KMS-11 (cell line): ENCODE data around the gene WASF3.

Experiments
- H2AFZ ChIP-seq: fragments of 200-600 bp; sonication (generic); 2 replicates; pipeline ENCODE4 v1.6.1; 2016; ENCODE audit warnings: antibody characterized with exemption, mixed run types, low read depth
- H3K27ac ChIP-seq: fragments of 200-600 bp; sonication (generic); 2 replicates; pipeline ENCODE4 v1.6.1; 2016; ENCODE audit warnings: mild to moderate bottlenecking, mixed run types
- H3K27me3 ChIP-seq: fragments of 200-600 bp; sonication (generic); 2 replicates; pipeline ENCODE4 v1.6.1; 2017; ENCODE audit warnings: mild to moderate bottlenecking, low read depth, mixed run types, moderate library complexity; ENCODE audit not compliant: insufficient read depth
- H3K36me3 ChIP-seq: fragments of 200-600 bp; sonication (generic); 2 replicates; pipeline ENCODE4 v1.6.1; 2017; ENCODE audit warnings: mild to moderate bottlenecking, mixed run types; ENCODE audit not compliant: insufficient read depth
- H3K4me1 ChIP-seq: fragments of 200-600 bp; sonication (generic); 2 replicates; pipeline ENCODE4 v1.6.1; 2016; ENCODE audit warnings: mild to moderate bottlenecking, low read depth, mixed run types; ENCODE audit not compliant: poor library complexity, severe bottlenecking
- H3K4me2 ChIP-seq: fragments of 200-600 bp; sonication (generic); 2 replicates; pipeline ENCODE4 v1.7.0; 2016; ENCODE audit warnings: mild to moderate bottlenecking, mixed run types
- H3K4me3 ChIP-seq: fragments of 200-600 bp; sonication (generic); IDR thresholded peaks from 2 replicates; pipeline ENCODE4 v1.6.1; 2017; ENCODE audit warnings: low read depth, low read length, mixed read lengths; ENCODE audit not compliant: insufficient read depth
- H3K79me2 ChIP-seq: fragments of 200-600 bp; sonication (generic); 2 replicates; pipeline ENCODE4 v1.6.1; 2016; ENCODE audit warnings: low read depth, mixed run types; ENCODE audit not compliant: insufficient read depth
- H3K9ac ChIP-seq: fragments of 200-600 bp; sonication (generic); 2 replicates; pipeline ENCODE4 v1.6.1; 2016; ENCODE audit warnings: mild to moderate bottlenecking, mixed run types
- H4K20me1 ChIP-seq: fragments of 200-600 bp; sonication (generic); 2 replicates; pipeline ENCODE4 v1.6.1; 2016; ENCODE audit warnings: mild to moderate bottlenecking, mixed run types; ENCODE audit not compliant: insufficient read depth
- CTCF ChIP-seq: fragments of 200-600 bp; sonication (generic); conservative IDR thresholded peaks from 2 replicates; pipeline ENCODE4 v1.6.1; 2017; ENCODE audit warnings: low read depth, mild to moderate bottlenecking, antibody characterized with exemption, low read length, moderate library complexity, mixed read lengths

The WASF3 gene

GRCh38 chr13:26523007-26523406, 34.5 kb upstream of the WASF3 start:
- Histone ChIP-seq H3K9ac (no peak overlapping the region), H3K27me3 (no peaks in the 10 kb centered on the region), H3K4me2 (no peak overlapping the region), H3K27ac (no peak overlapping the region), H2AFZ (no peak overlapping the region), H3K36me3 (no peaks in the 10 kb centered on the region), H4K20me1 (no peaks in the 10 kb centered on the region), H3K4me1 (no peaks in the 10 kb centered on the region), H3K79me2 (no peaks in the 10 kb centered on the region), H3K4me3 (no peak overlapping the region)
- TF ChIP-seq CTCF, result no peak

- H3K36me3 ChIP-seq, result no peaks in the 10 kb centered on the region
- no peak for TF ChIP-seq CTCF
Measured at GRCh38 chr13:26525528-26525927, 32.0 kb upstream of the WASF3 start.

GRCh38 chr13:26526702-26527216, 30.7 kb upstream of the WASF3 start:
- TF ChIP-seq CTCF, result no peak
- Histone ChIP-seq H3K4me2 (no peak overlapping the region), H3K4me1 (no peaks in the 10 kb centered on the region), H2AFZ (no peak overlapping the region), H3K27me3 (no peaks in the 10 kb centered on the region), H3K4me3 (no peak overlapping the region), H3K36me3 (no peaks in the 10 kb centered on the region), H4K20me1 (no peaks in the 10 kb centered on the region), H3K27ac (no peak overlapping the region), H3K79me2 (no peaks in the 10 kb centered on the region), H3K9ac (no peak overlapping the region)

More at GRCh38 chr13:26525528-26525927, 32.0 kb upstream of the WASF3 start:
- H3K9ac ChIP-seq, result no peak overlapping the region
- no peaks in the 10 kb centered on the region for H3K4me1 ChIP-seq
- no peaks in the 10 kb centered on the region for H3K27me3 ChIP-seq
- H2AFZ ChIP-seq, result no peak overlapping the region
- H3K4me2 ChIP-seq, result no peak overlapping the region
- H3K27ac ChIP-seq, result no peak overlapping the region
- no peak overlapping the region for H3K4me3 ChIP-seq
- no peaks in the 10 kb centered on the region for H4K20me1 ChIP-seq
- no peaks in the 10 kb centered on the region for H3K79me2 ChIP-seq

GRCh38 chr13:26528527-26528926, 29.0 kb upstream of the WASF3 start:
- no peaks in the 10 kb centered on the region for H3K4me1 ChIP-seq
- no peaks in the 10 kb centered on the region for H3K27me3 ChIP-seq
- H3K4me3 ChIP-seq, result no peak overlapping the region
- H3K9ac ChIP-seq, result no peak overlapping the region
- H4K20me1 ChIP-seq, result no peaks in the 10 kb centered on the region
- no peak overlapping the region for H3K4me2 ChIP-seq
- no peak overlapping the region for H3K27ac ChIP-seq
- no peaks in the 10 kb centered on the region for H3K79me2 ChIP-seq
- no peaks in the 10 kb centered on the region for H3K36me3 ChIP-seq
- no peak for TF ChIP-seq CTCF
- H2AFZ ChIP-seq, result no peak overlapping the region
